Measurements from ENCODE around the gene RTL1.

Gene RTL1

GRCh38 chr14:100875126-100875525, 28.4 kb downstream of the RTL1 start:
- FAIRE-seq (no peak), DNase-seq (ENCODE audit: insufficient read length, low spot score) (no peak)
- no peak for TF ChIP-seq CTCF (IDR thresholded peaks at IDR 0.05; ENCODE audit: insufficient read depth, missing control alignments)

DNA sequence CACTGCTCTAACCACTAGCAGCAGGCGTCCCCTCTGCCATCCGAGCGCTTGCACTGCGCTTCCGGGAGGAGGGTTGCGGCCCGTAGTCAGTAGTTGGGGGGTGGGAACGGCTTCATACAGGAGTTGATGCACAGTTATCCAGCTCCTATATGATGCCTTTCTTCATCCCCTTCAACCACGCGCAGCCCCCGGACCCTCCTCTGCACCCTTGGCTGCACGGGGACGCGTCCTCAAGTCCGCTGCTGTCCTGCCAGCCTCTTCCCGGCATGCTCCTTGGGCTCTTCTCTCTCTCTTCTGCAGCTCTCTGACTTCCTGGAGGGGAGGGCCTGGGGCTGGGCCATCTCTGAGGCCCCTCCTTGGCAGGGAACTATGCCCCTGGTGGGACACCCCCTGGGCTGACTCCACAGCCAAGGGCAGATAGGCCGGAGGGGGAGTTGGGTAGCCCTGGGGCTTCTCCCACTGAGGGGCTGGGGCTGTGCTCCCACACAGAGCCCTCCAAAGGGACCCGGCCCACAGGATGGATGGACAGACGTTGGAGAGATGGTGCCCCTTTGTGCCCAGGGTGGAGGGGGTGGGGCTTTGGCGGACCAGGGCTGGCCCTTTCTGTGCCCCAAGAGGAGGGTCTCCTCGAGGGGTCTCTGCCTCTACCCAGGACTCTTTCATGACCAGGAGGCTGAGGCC, 29.0 kb downstream of the RTL1 start:
- FAIRE-seq, result no peak
- no peak for DNase-seq (ENCODE audit: insufficient read length, low spot score)
- TF ChIP-seq CTCF (IDR thresholded peaks at IDR 0.05; ENCODE audit: insufficient read depth, missing control alignments), result no peak

DNA sequence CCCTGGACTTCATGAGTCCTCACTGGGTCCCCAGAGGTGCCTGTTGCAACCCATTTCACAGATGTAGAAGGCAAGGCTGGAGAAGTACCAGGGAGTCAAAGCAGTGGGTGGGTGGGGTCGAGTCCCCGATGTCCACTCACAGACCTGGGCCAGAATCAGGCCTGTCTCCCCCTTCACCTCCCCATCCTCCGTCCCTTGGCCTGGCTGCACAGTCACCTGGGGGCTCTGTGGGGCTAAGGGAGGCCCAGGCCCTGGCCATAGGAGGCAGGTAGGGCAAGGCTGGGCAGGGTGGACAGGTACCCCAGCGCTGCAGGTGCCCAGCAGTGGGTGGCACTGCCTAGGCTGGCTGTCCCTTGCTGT, 29.5 kb downstream of the RTL1 start:
- FAIRE-seq (no peak), DNase-seq (ENCODE audit: insufficient read length, low spot score) (no peak)
- TF ChIP-seq CTCF (IDR thresholded peaks at IDR 0.05; ENCODE audit: insufficient read depth, missing control alignments), result no peak

- DNase-seq (ENCODE audit: insufficient read length, low spot score) (no peak), FAIRE-seq (no peak)
- no peak for TF ChIP-seq CTCF (IDR thresholded peaks at IDR 0.05; ENCODE audit: insufficient read depth, missing control alignments)
Measured at GRCh38 chr14:100873096-100873482, 30.4 kb downstream of the RTL1 start.

GRCh38 chr14:100872259-100873095, 31.0 kb downstream of the RTL1 start:
- FAIRE-seq, result no peak
- no peak for TF ChIP-seq CTCF (IDR thresholded peaks at IDR 0.05; ENCODE audit: insufficient read depth, missing control alignments)
- no peak for DNase-seq (ENCODE audit: insufficient read length, low spot score)

GRCh38 chr14:100871234-100872186, 32.0 kb downstream of the RTL1 start:
- FAIRE-seq, result no peak
- TF ChIP-seq CTCF (IDR thresholded peaks at IDR 0.05; ENCODE audit: insufficient read depth, missing control alignments), result no peak
- DNase-seq (ENCODE audit: insufficient read length, low spot score), result no peak

All from D721Med (cell line).